ENCODE data around the gene YIPF1.

The YIPF1 gene

DNA sequence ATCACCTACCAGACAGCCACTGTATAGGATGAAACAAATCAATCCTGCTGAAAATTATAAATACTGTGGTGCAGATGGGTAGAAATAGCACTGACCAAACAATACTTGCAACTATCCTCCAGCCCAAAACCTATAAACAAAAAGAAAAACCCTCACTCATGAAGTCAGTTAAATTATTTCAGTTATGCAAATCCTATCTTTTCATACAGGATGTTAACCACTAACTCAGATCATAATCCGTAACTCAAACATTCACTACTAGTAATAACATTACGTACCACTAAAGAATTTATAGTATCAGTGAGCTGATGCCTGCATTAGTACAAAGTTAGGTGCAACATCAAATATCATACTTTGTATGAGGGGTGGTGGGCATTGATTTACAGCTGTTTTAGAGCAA is 54.1 kb downstream of the YIPF1 start:
- CTCF ChIA-PET = interaction anchor here (1.3 to 4.1 kb wide), 5 partner anchors 9 to 217 kb away, joined by 3 to 16 read pairs (median 4); partner anchors contain the start of gene TMEM59

GRCh38 chr1:53834776-53835175 is 54.8 kb downstream of the YIPF1 start:
- DNase-seq (ENCODE audit: extremely low spot score) = no peak
- TF ChIP-seq, protein P1, sequence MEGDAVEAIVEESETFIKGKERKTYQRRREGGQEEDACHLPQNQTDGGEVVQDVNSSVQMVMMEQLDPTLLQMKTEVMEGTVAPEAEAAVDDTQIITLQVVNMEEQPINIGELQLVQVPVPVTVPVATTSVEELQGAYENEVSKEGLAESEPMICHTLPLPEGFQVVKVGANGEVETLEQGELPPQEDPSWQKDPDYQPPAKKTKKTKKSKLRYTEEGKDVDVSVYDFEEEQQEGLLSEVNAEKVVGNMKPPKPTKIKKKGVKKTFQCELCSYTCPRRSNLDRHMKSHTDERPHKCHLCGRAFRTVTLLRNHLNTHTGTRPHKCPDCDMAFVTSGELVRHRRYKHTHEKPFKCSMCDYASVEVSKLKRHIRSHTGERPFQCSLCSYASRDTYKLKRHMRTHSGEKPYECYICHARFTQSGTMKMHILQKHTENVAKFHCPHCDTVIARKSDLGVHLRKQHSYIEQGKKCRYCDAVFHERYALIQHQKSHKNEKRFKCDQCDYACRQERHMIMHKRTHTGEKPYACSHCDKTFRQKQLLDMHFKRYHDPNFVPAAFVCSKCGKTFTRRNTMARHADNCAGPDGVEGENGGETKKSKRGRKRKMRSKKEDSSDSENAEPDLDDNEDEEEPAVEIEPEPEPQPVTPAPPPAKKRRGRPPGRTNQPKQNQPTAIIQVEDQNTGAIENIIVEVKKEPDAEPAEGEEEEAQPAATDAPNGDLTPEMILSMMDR (IDR thresholded peaks at IDR 0.05; ENCODE audit: control extremely low read depth, extremely low read depth, low read depth, missing control alignments) = no peak
- CTCF ChIA-PET = interaction anchor here (1.0 to 4.1 kb wide), 5 partner anchors 9 to 218 kb away, joined by 3 to 16 read pairs (median 4); partner anchors contain the start of gene TMEM59
- POLR2A ChIA-PET = no interaction called here

More for the DNA sequence above, 54.1 kb downstream of the YIPF1 start:
- POLR2A ChIA-PET = no interaction called here
- TF ChIP-seq, protein P1 (IDR thresholded peaks at IDR 0.05; ENCODE audit: control extremely low read depth, extremely low read depth, low read depth, missing control alignments) = no peak
- peak; percentile 23 for DNase-seq (ENCODE audit: extremely low spot score)

GRCh38 chr1:53833393-53833792 is 56.2 kb downstream of the YIPF1 start:
- CTCF ChIA-PET = interaction anchor here (0.9 to 4.1 kb wide), 5 partner anchors 11 to 248 kb away, joined by 3 to 16 read pairs (median 4); no protein-coding TSS in a partner anchor
- POLR2A ChIA-PET = no interaction called here
- TF ChIP-seq, protein P1 (IDR thresholded peaks at IDR 0.05; ENCODE audit: control extremely low read depth, extremely low read depth, low read depth, missing control alignments) = no peak
- no peak for DNase-seq (ENCODE audit: extremely low spot score)

DNA sequence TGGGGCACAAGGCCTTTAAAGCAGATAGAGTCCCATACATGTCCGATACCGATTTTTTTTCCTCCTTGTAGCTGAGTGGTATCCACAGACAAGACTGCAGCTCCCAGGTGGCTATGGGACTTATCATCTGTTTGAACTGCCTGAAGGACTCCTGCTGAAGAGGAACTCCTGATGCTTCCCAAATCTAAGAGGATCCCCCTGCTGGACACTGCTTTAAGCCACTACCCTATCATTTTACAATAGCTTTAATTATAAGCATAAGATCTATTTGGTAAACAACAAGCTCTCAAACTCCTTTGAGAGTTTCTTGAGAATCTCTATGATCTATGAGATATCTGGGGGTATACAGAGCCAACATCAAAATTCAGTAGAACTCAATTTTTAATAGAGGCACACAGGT is 63.2 kb downstream of the YIPF1 start:
- DNase-seq (ENCODE audit: extremely low spot score) = no peak
- CTCF ChIA-PET = interaction anchor here (0.6 to 2.2 kb wide), 8 partner anchors 10 to 55 kb away, joined by 3 to 8 read pairs (median 4); partner anchors contain the start of gene NDC1
- TF ChIP-seq, protein P1 (IDR thresholded peaks at IDR 0.05; ENCODE audit: control extremely low read depth, extremely low read depth, low read depth, missing control alignments) = no peak
- POLR2A ChIA-PET = no interaction called here

DNA sequence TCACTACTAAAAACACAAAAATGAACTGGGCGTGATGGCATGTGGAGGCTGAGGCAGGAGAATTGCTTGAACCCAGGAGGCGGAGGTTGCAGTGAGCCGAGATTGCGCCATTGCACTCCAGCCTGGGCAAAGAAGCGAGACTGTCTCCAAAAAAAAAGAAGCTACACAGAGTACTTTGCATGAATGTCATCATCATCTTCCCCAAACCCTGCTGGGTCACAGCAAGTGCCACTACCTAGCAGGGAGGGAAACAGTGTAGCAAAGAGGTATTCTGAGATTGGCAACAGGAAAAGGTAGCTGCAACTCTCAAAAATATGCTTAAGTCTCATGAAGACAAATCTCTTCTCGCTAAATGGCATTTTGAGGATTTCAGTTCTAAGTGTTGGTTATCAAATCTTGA is 64.3 kb downstream of the YIPF1 start:
- no peak for DNase-seq (ENCODE audit: extremely low spot score)
- TF ChIP-seq, protein P1 (IDR thresholded peaks at IDR 0.05; ENCODE audit: control extremely low read depth, extremely low read depth, low read depth, missing control alignments) = no peak
- POLR2A ChIA-PET = no interaction called here
- CTCF ChIA-PET = interaction anchor here (1.4 to 2.2 kb wide), 4 partner anchors 10 to 15 kb away, joined by 4 to 8 read pairs (median 8); partner anchors contain the start of gene NDC1

- TF ChIP-seq, protein P1 (IDR thresholded peaks at IDR 0.05; ENCODE audit: control extremely low read depth, extremely low read depth, low read depth, missing control alignments) = no peak
- CTCF ChIA-PET = interaction anchor here (1.3 to 2.0 kb wide), 3 partner anchors 9 to 137 kb away, joined by 3 to 5 read pairs (median 5); no protein-coding TSS in a partner anchor
- DNase-seq (ENCODE audit: extremely low spot score) = no peak
- POLR2A ChIA-PET = no interaction called here
These were observed 66.7 kb downstream of the YIPF1 start for GRCh38 chr1:53822931-53823330.

All from GM10248 (cell line).